H1 (cell line): Measurements from ENCODE around the gene PALM3. TPM values are rescaled to one million over a fixed set of nuclear protein-coding genes. Genes with fewer than 3 reads are reported as not detected.
A peak's percentile ranks its signal among the peaks of the same experiment; 100 is the strongest.

Experiments used
- CTCF ChIA-PET: fragments of 300-600 bp; sonication (Branson Sonifier 250); formaldehyde crosslinking; loops from one replicate; lab custom pipeline; 2021; ENCODE audit not compliant: partially characterized antibody; lab: Charles Lee
- POLR2A ChIA-PET: fragments of 300-600 bp; sonication (Branson Sonifier 250); formaldehyde crosslinking; loops from one replicate; lab custom pipeline; 2021; ENCODE audit warnings: inconsistent platforms; ENCODE audit not compliant: partially characterized antibody; lab: Charles Lee
- DNase-seq, 2 experiments: peaks; one replicate each; pipeline versions ENCODE4 v3.0.0 to v3.0.0-alpha.2; 2010 to 2022; ENCODE audit warnings: low spot score in 2 of 2, low read depth in 1 of 2, mixed read lengths in 1 of 2
- FAIRE-seq: peaks from 2 replicates; lab custom pipeline; 2011; peaks lifted over from hg19 to GRCh38; lab: Jason Lieb, UNC
- H2AFZ ChIP-seq: 2 replicates; pipeline ENCODE4 v1.8.1; 2012; ENCODE audit warnings: low read length, inconsistent platforms
- H2AK5ac ChIP-seq: 2 replicates; pipeline ENCODE4 v1.6.1; 2013; ENCODE audit warnings: low read depth, low read length
- H2BK120ac ChIP-seq: replicated peaks from 2 replicates; pipeline ENCODE3; 2013; ENCODE audit warnings: low read depth, low read length, inconsistent platforms
- H2BK12ac ChIP-seq: 2 replicates; pipeline ENCODE4 v1.6.1; 2013; ENCODE audit warnings: low read depth, low read length
- H2BK15ac ChIP-seq: 2 replicates; pipeline ENCODE4 v1.6.1; 2013; ENCODE audit warnings: low read length
- H2BK20ac ChIP-seq: 2 replicates; pipeline ENCODE4 v1.6.1; 2013; ENCODE audit warnings: low read length
- H2BK5ac ChIP-seq: 2 replicates; pipeline ENCODE4 v1.6.1; 2013; ENCODE audit warnings: low read depth, low read length
- H3K14ac ChIP-seq: 2 replicates; pipeline ENCODE4 v1.6.1; 2013; ENCODE audit warnings: inconsistent platforms; ENCODE audit not compliant: insufficient read length
- H3K18ac ChIP-seq: 2 replicates; pipeline ENCODE4 v1.6.1; 2013; ENCODE audit warnings: low read length; ENCODE audit errors: extremely low read depth
- H3K23ac ChIP-seq: 2 replicates; pipeline ENCODE4 v1.6.1; 2013; ENCODE audit warnings: inconsistent platforms; ENCODE audit not compliant: insufficient read length
- H3K23me2 ChIP-seq: 2 replicates; pipeline ENCODE4 v1.6.1; 2013; ENCODE audit warnings: low read depth, low read length
- H3K27ac ChIP-seq: 2 replicates; pipeline ENCODE4 v1.6.1; 2011; ENCODE audit warnings: low read depth, low read length, inconsistent platforms
- H3K27me3 ChIP-seq, 4 experiments: replicated peaks in 1 of 4; 1 replicate in 1 of 4; 2 replicates in 3 of 4; pipeline versions ENCODE4 v1.6.1 to v1.8.1; 2011 to 2013; ENCODE audit warnings: low read length in 3 of 4, mild to moderate bottlenecking in 3 of 4, inconsistent platforms in 2 of 4, mixed read lengths in 2 of 4, moderate library complexity in 1 of 4; ENCODE audit not compliant: control insufficient read depth in 3 of 4, insufficient read depth in 3 of 4; ENCODE audit errors: extremely low read depth in 1 of 4
- H3K36me3 ChIP-seq, 4 experiments: 2 replicates each; pipeline versions ENCODE4 v1.6.1 to v1.8.1; 2011 to 2013; ENCODE audit warnings: mild to moderate bottlenecking in 4 of 4, low read length in 3 of 4, moderate library complexity in 2 of 4, control low read depth in 1 of 4, inconsistent platforms in 1 of 4; ENCODE audit not compliant: insufficient read depth in 4 of 4, control insufficient read depth in 2 of 4
- H3K4ac ChIP-seq: replicated peaks from 2 replicates; pipeline ENCODE3; 2013; ENCODE audit warnings: low read length, low read depth, mixed read lengths, inconsistent platforms; ENCODE audit not compliant: insufficient read length
- H3K4me1 ChIP-seq, 4 experiments: replicated peaks in 1 of 4; 1 replicate in 1 of 4; 2 replicates in 3 of 4; pipeline versions ENCODE4 v1.6.1 to v1.8.1; 2011 to 2013; ENCODE audit warnings: low read length in 3 of 4, inconsistent platforms in 2 of 4, mixed read lengths in 1 of 4; ENCODE audit not compliant: insufficient read depth in 4 of 4, control insufficient read depth in 3 of 4
- H3K4me2 ChIP-seq, 2 experiments: 2 replicates each; pipeline versions ENCODE4 v1.6.1 to v1.8.1; 2011 to 2013; ENCODE audit warnings: low read depth in 2 of 2, low read length in 2 of 2, control low read depth in 1 of 2, inconsistent platforms in 1 of 2, mild to moderate bottlenecking in 1 of 2; ENCODE audit not compliant: insufficient read depth in 1 of 2
- H3K4me3 ChIP-seq, 4 experiments: fragments of 200-600, 300-600 bp in 1 of 4; sonication (generic), shearing (Covaris generic), sonication (Bioruptor Twin) in 1 of 4; 2 replicates each; pipeline versions ENCODE4 v1.5.1 to v1.8.1; 2011 to 2016; ENCODE audit warnings: low read length in 4 of 4, low read depth in 3 of 4, control low read depth in 2 of 4, inconsistent platforms in 2 of 4, mild to moderate bottlenecking in 2 of 4, mixed read lengths in 1 of 4, moderate library complexity in 1 of 4; ENCODE audit not compliant: insufficient read depth in 2 of 4; ENCODE audit errors: extremely low read depth in 1 of 4
- H3K56ac ChIP-seq: replicated peaks from 2 replicates; pipeline ENCODE3; 2013; ENCODE audit warnings: low read depth, mild to moderate bottlenecking, mixed read lengths, low read length, inconsistent platforms; ENCODE audit not compliant: insufficient read length
- H3K79me1 ChIP-seq: 2 replicates; pipeline ENCODE4 v1.6.1; 2013; ENCODE audit warnings: low read depth, low read length, control low read depth
- H3K79me2 ChIP-seq, 2 experiments: 2 replicates each; pipeline versions ENCODE4 v1.6.1 to v1.8.1; 2012 to 2013; ENCODE audit warnings: low read length in 2 of 2, mild to moderate bottlenecking in 2 of 2, inconsistent platforms in 1 of 2; ENCODE audit not compliant: insufficient read depth in 2 of 2, control insufficient read depth in 1 of 2
- H3K9ac ChIP-seq, 4 experiments: replicated peaks in 1 of 4; 1 replicate in 1 of 4; 2 replicates in 3 of 4; pipeline versions ENCODE4 v1.6.1 to v1.8.1; 2011 to 2013; ENCODE audit warnings: low read depth in 3 of 4, low read length in 3 of 4, control low read depth in 2 of 4, mild to moderate bottlenecking in 2 of 4, moderate library complexity in 2 of 4, inconsistent platforms in 1 of 4; ENCODE audit errors: extremely low read depth in 1 of 4
- H3K9me3 ChIP-seq, 2 experiments: 2 replicates each; pipeline versions ENCODE4 v1.6.1 to v1.8.1; 2012 to 2013; ENCODE audit warnings: mild to moderate bottlenecking in 2 of 2, moderate library complexity in 2 of 2, control low read depth in 1 of 2, inconsistent platforms in 1 of 2, low read depth in 1 of 2, low read length in 1 of 2, mixed read lengths in 1 of 2; ENCODE audit not compliant: insufficient read depth in 2 of 2
- H4K20me1 ChIP-seq, 2 experiments: replicated peaks in 1 of 2; 2 replicates each; pipeline versions ENCODE3 to v1.8.1; 2011 to 2013; ENCODE audit warnings: inconsistent platforms in 2 of 2, low read length in 2 of 2, mild to moderate bottlenecking in 1 of 2; ENCODE audit not compliant: insufficient read depth in 2 of 2, control insufficient read depth in 1 of 2
- H4K5ac ChIP-seq: 2 replicates; pipeline ENCODE4 v1.6.1; 2013; ENCODE audit warnings: low read length, low read depth, mixed read lengths, inconsistent platforms; ENCODE audit not compliant: insufficient read length
- H4K8ac ChIP-seq: 2 replicates; pipeline ENCODE4 v1.8.0; 2013; ENCODE audit warnings: mild to moderate bottlenecking, moderate library complexity, low read length, inconsistent platforms; ENCODE audit not compliant: insufficient read depth; ENCODE audit errors: extremely low read depth
- H4K91ac ChIP-seq: replicated peaks from 2 replicates; pipeline ENCODE3; 2013; ENCODE audit warnings: low read length, mixed read lengths, inconsistent platforms; ENCODE audit not compliant: insufficient read length
- KDM5A ChIP-seq: fragments of 200-600 bp; IDR thresholded peaks from 2 replicates; pipeline ENCODE4 v1.7.1; 2012; ENCODE audit warnings: mild to moderate bottlenecking, low read length, inconsistent platforms, mixed read lengths
- SP4 ChIP-seq: IDR thresholded peaks from 2 replicates; pipeline ENCODE4 v1.6.1; 2012; ENCODE audit warnings: low read length, inconsistent platforms
- YY1 ChIP-seq: IDR thresholded peaks from 2 replicates; pipeline ENCODE4 v1.6.1; 2011; ENCODE audit warnings: low read depth, mild to moderate bottlenecking, low read length
- WGBS, 2 experiments: shearing (Covaris generic) in 1 of 2; methylation state at CpG; one replicate each; pipeline versions ENCODE4 v1.1.6 to v1.1.7; 2013 to 2015; ENCODE audit warnings: low lambda C conversion rate in 2 of 2, mixed read lengths in 2 of 2, inconsistent platforms in 1 of 2, low coverage in 1 of 2, missing lambda C conversion rate in 1 of 2; ENCODE audit not compliant: insufficient replicate concordance in 2 of 2, insufficient coverage in 1 of 2, insufficient read length in 1 of 2; ENCODE audit errors: extremely low coverage in 1 of 2, missing lambda C conversion rate in 1 of 2; 5-methylcytosine and 5-hydroxymethylcytosine counted together
- polyA plus RNA-seq, 7 experiments: library from polyadenylated mRNA; depleted of rRNA in 3 of 7; stranded (reverse) in 5 of 7; unstranded in 2 of 7; fragments of >200 nt in 5 of 7; fragments of 200-250 nt in 2 of 7; gene quantifications; 1 replicate in 5 of 7; 2 replicates in 1 of 7; 4 replicates in 1 of 7; pipeline versions ENCODE4 v1.2.1 to v1.2.3, GENCODE V29; 2011 to 2013; ENCODE audit warnings: missing spikeins in 2 of 7, mixed read lengths in 2 of 7
- total RNA-seq: library from RNA; stranded (reverse); fragmentation: NEBNext Ultra II Directional; extraction: Animal tissue kit (Norgen Biotek cat#: 25700); gene quantifications from 2 replicates; pipeline ENCODE4 v1.2.1, GENCODE V29; 2021
- TF ChIP-seq, protein P1 (sequence below): IDR thresholded peaks from 2 replicates; pipeline ENCODE4 v1.6.1; 2011; ENCODE audit warnings: low read length, improper control_type of control experiment

The PALM3 gene
- total and polyA plus RNA-seq, 2 of the 8 experiments (the other 6 are each of a cell fraction or from before 2014, with no cell fraction given): 5.8 to 31.3 TPM

- Histone ChIP-seq H3K79me2 (no peaks in the 10 kb centered on the region), H4K20me1 (peaks cover 0 to 2% of the 10 kb centered on the region in 2 experiments), H3K14ac (no peak overlapping the region), H3K4me2 (peak overlapping the region; percentile 72 to 78), H3K18ac (no peak overlapping the region), H3K4me1 (peaks cover 0 to 3% (median 0%) of the 10 kb centered on the region in 4 experiments; a peak in 1 of 7 replicates), H2BK20ac (no peak overlapping the region), H2BK15ac (no peak overlapping the region), H3K4me3 (peak overlapping the region; percentile 35 to 76 (median 47)), H2BK12ac (no peak overlapping the region), H3K23ac (no peak overlapping the region), H2AFZ (no peak overlapping the region), H3K9me3 (no peaks in the 10 kb centered on the region), H4K91ac (no peak overlapping the region), H3K56ac (no peak overlapping the region), H4K8ac (no peak overlapping the region), H2BK5ac (no peak overlapping the region), H3K23me2 (peaks cover 4% of the 10 kb centered on the region; the same call in 1 of the 2 replicates), H3K4ac (no peak overlapping the region), H3K27ac (no peak overlapping the region), H2BK120ac (no peak overlapping the region), H4K5ac (no peak overlapping the region), H3K79me1 (no peaks in the 10 kb centered on the region), H3K36me3 (no peaks in the 10 kb centered on the region), H2AK5ac (no peak overlapping the region), H3K27me3 (peaks cover 0 to 4% (median 0%) of the 10 kb centered on the region in 4 experiments; a peak in 3 of 7 replicates), H3K9ac (no peak overlapping the region; a peak in 1 of 7 replicates)
- no peak for DNase-seq
- WGBS, 2 experiments: 68% methylated on average over 14 of the region's 24 CpGs; no CpG with 5 or more reads in 1 of the 2 experiments
- no peak for FAIRE-seq
- ChIA-PET CTCF (interaction anchor here (0.6 to 11.2 kb wide), 10 partner anchors 10 to 267 kb away, joined by 3 to 75 read pairs (median 6); partner anchors contain the start of genes IL27RA, MISP3 and PALM3), POLR2A (interaction anchor here (0.9 to 2.1 kb wide), 5 partner anchors 10 to 307 kb away, joined by 3 to 6 read pairs (median 3); a partner anchor contains a TSS)
- TF ChIP-seq YY1 (no peak), SP4 (no peak), KDM5A (no peak)
- TF ChIP-seq, protein P1, sequence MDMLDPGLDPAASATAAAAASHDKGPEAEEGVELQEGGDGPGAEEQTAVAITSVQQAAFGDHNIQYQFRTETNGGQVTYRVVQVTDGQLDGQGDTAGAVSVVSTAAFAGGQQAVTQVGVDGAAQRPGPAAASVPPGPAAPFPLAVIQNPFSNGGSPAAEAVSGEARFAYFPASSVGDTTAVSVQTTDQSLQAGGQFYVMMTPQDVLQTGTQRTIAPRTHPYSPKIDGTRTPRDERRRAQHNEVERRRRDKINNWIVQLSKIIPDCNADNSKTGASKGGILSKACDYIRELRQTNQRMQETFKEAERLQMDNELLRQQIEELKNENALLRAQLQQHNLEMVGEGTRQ: no peak
Measured at GRCh38 chr19:14081797-14082674, 20.2 kb upstream of the PALM3 start.
